Effector memory CD4-positive, alpha-beta T cell (primary cell): ENCODE measurements around the gene GSTM3.
"Not testable (repeated sequence)": the region's sequence is repeated elsewhere in the genome, so short reads cannot be mapped to it uniquely, and the experiment has no call there.

Source experiments
- DNase-seq, 3 donors: peaks; one replicate each; pipeline ENCODE4 v3.0.0-alpha.2; 2020
- H3K27ac ChIP-seq: 2 replicates; pipeline ENCODE4 v1.7.0; 2013; ENCODE audit warnings: mild to moderate bottlenecking, low read length, moderate library complexity; ENCODE audit not compliant: insufficient read depth, poor library complexity, severe bottlenecking
- H3K27me3 ChIP-seq: replicated peaks from 2 replicates; pipeline ENCODE4 v1.7.0; 2013; ENCODE audit warnings: mild to moderate bottlenecking, low read length; ENCODE audit not compliant: insufficient read depth, control insufficient read depth, poor library complexity, severe bottlenecking
- H3K36me3 ChIP-seq: 2 replicates; pipeline ENCODE4 v1.7.0; 2013; ENCODE audit warnings: mild to moderate bottlenecking, low read length, moderate library complexity; ENCODE audit not compliant: control insufficient read depth, insufficient read depth
- H3K4me1 ChIP-seq: 2 replicates; pipeline ENCODE4 v1.7.0; 2013; ENCODE audit warnings: low read length, mild to moderate bottlenecking; ENCODE audit not compliant: control insufficient read depth, insufficient read depth, poor library complexity, severe bottlenecking
- H3K4me3 ChIP-seq: 2 replicates; pipeline ENCODE4 v1.7.0; 2013; ENCODE audit warnings: low read length, low read depth, mild to moderate bottlenecking; ENCODE audit not compliant: insufficient read depth, poor library complexity, severe bottlenecking
- H3K9me3 ChIP-seq: 2 replicates; pipeline ENCODE4 v1.7.0; 2013; ENCODE audit warnings: mild to moderate bottlenecking, low read length, moderate library complexity; ENCODE audit not compliant: control insufficient read depth

The GSTM3 gene

DNA sequence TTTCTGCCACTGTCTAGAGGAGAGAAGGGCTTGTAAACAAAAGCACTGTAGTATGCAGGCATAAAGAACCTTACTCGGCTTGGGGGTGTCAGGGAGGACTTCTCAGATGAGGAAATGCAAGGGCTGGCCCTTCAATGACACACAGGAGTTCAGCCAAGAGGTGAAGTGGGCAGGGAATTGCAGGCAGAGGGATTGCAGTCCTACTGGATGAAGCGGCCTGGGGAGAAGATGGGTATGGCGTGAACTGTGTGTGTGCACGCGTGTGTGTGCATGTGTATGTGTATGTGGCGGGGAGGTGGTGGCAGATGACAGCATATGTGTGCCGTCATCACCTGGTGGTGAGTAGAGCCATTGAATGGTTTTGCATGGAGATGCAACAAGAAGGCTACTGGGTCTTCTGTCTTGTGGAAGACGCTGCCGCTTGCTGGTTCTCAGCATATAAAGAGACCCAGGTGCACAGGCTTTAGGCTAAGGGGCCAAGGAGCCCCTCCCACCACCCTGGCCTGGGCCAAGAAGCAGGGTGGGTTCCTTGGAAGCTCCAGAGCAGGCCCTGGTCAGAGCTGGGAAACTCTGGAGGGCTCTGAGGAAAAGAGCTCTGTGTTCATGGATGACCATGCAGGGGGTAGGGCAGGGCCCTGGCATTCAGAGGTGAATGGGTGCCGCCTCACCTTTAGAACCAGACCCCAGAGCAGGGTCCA is 26.9 kb upstream of the GSTM3 start:
- Histone ChIP-seq H3K27me3 (peaks cover 4% of the 10 kb centered on the region), H3K4me1 (no peaks in the 10 kb centered on the region), H3K4me3 (no peak overlapping the region), H3K36me3 (no peaks in the 10 kb centered on the region), H3K27ac (no peak overlapping the region), H3K9me3 (no peaks in the 10 kb centered on the region)
- DNase-seq = no peak

DNA sequence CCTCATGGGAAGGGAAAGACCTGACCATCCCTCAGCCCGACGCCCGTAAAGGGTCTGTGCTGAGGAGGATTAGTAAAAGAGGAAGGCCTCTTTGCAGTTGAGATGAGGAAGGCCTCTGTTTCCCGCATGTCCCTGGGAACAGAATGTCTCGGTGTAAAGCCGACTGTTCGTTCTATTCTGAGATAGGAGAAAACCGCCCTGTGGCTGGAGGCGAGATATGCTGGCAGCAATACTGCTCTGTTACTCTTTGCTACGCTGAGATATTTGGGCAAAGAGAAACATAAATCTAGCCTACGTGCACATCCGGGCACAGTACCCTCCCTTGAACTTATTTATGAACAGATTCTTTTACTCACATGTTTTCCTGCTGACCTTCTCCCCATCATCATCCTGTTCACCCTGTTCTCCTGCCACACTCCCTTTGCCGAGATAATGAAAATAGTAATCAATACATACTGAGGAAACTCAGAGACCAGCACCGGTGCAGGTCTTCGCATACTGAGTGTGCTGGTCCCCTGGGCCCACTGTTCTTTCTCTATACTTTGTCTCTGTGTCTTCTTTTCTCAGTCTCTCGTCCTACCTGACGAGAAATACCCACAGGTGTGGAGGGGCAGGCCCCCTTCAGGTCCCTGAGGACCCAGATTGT is 26.3 kb upstream of the GSTM3 start:
- DNase-seq, H3K4me3 ChIP-seq, H3K36me3 ChIP-seq, H3K27ac ChIP-seq, H3K4me1 ChIP-seq, H3K27me3 ChIP-seq, H3K9me3 ChIP-seq: not testable (repeated sequence)

DNA sequence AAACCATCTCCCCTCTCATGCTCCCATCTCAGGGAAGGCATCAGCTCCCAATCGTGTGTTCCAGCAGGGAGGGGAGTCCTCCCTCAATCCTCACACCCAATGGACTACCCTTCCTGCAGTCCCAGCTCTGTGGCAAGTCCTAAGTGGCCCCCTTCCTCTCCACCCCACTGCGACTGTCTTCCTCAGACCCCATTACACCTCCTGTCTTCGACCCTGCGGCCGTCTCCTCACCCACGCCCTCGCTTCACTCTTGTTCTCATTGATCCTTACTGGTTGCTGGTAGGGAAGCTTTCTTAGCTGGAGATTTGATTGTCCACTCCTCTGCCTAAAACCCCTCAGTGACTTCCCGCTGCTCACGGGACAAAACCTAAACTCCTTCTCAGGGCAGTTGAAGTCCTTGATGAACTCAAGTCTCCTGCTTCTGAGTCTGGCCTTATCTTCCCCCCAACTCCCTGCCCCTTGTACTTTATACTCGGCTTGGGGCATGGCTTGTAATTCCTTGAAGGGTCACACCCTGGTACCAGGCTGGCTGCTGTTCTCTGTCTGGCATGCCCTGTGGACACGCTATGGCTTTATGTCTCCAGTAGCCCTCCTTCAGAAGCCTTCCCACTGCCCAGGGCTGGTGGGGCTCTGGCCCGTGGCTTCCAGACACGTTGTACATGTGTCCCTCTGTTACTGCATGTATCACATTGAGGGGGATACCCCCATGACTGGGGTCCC is 25.2 kb upstream of the GSTM3 start:
- Histone ChIP-seq H3K27ac (no peak overlapping the region), H3K4me3 (no peak overlapping the region), H3K36me3 (no peaks in the 10 kb centered on the region), H3K9me3 (no peaks in the 10 kb centered on the region), H3K27me3 (peaks cover 4% of the 10 kb centered on the region), H3K4me1 (no peaks in the 10 kb centered on the region)
- no peak for DNase-seq

DNA sequence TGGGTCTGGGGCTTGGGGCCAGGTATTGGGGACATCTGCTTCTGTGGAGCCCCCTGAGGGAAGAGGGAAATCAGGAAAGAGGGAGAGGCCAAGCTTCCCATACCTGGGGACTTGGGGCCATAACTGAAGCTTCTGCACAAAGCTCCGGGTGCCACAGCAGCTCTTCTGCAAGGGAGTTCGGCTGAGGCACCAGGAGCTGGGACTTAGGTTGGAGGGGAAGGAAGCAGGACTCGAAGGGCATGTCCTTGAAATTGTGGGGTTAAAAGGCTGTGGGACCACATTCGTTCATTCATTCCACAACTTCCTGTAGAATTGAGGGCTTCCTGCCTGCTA is 24.6 kb upstream of the GSTM3 start:
- Histone ChIP-seq H3K9me3 (no peaks in the 10 kb centered on the region), H3K27ac (no peak overlapping the region), H3K36me3 (no peaks in the 10 kb centered on the region), H3K4me3 (no peak overlapping the region), H3K27me3 (peaks cover 4% of the 10 kb centered on the region), H3K4me1 (no peaks in the 10 kb centered on the region)
- no peak for DNase-seq

DNA sequence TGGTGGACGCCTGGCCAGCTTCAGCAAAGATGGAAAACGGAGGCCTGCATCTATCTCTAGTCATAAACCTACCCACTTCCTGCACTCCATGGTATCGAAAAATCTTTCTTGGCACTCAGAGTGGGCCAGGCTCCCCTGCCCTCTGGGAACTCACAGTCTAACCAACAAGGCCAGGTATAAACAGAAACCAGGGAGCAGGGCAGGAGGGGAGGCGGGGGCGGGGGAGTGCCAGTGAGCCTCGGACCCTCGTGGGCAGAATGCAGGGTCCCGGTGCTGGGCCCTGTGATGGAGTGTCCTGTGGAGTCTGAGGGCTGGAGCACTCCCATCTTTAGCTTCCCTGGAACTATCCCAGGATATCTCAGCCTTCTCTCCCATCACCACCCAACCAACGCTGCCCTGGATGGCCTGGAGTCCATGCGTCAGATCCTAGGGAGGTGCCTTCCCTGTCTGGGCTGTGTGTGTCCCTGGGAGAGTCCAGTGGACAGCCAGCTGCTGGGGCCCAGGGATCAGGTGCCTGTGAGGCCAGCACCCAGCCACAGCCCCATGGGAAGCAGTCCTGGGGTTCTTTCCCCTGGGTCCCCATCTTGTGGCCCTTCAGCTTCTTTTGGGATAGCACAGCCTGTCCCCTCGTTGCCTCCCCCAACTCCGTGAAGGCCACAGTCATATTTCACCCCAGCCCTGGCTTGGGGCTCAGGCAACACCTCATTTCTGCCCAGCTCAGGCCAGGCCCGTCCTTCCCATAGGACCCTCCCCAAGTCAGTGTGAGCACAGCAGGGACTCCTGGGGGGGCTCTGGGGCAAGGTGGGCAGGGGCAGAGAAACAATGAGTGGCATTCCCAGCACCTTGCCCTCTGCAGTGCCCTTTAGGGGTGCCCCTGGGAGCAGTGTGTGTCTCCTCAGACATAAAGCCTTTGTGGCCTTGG is 24.0 kb upstream of the GSTM3 start:
- Histone ChIP-seq H3K27ac (no peak overlapping the region), H3K27me3 (peaks cover 4% of the 10 kb centered on the region), H3K9me3 (no peaks in the 10 kb centered on the region), H3K4me1 (no peaks in the 10 kb centered on the region), H3K4me3 (no peak overlapping the region), H3K36me3 (no peaks in the 10 kb centered on the region)
- no peak for DNase-seq

DNA sequence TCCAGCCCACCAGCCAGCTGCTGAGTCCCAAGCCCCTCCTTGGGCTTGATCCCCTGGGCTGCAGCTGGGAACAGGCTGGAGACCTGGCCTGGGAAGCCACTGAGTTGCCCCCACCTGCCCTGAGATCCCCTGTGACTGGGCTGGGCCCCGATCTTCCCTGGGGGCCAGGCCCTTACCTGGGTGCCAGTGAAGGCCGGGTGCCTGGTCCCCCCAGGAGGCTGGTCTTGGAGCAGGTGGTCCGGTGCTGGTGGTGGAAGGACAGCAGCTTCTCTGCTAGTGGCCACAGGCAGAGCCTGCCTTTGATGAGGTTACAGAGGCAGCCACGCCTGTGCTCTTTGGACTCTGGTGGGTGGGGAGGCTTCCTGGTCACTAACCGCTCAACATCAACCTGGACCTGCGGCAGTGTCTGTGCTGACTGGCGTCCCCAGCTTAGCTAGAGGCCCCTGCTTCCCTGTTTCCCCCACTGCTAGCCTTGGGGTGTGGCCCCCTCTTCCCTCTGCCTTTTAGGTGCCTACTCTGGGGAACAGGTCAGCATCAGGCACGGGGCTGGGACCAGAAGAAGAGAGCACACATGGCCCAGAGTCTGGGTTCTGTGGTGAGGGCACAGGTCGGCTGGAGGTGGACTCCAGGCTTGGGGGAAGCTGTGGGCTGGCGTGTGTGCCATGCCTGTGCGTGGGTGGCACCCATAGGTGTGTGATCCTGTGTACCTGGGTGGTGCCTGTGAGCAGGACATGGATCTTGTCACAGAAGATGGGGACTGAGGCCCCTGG is 23.0 kb upstream of the GSTM3 start, which contains the start of gene EPS8L3:
Gene EPS8L3, minus strand, starts transcription at position 278 of the 770 bp plus-strand sequence. CDS start 2,174 bp downstream, outside the sequence.
- DNase-seq = no peak
- no peaks in the 10 kb centered on the region for H3K36me3 ChIP-seq
- H3K4me3 ChIP-seq = no peak within 1 kb of the TSS
- no peak within 1 kb of the TSS for H3K27ac ChIP-seq
- no peaks in the 10 kb centered on the region for H3K9me3 ChIP-seq
- H3K27me3 ChIP-seq = peaks cover 4% of the 10 kb centered on the region
- no peaks in the 10 kb centered on the region for H3K4me1 ChIP-seq

DNA sequence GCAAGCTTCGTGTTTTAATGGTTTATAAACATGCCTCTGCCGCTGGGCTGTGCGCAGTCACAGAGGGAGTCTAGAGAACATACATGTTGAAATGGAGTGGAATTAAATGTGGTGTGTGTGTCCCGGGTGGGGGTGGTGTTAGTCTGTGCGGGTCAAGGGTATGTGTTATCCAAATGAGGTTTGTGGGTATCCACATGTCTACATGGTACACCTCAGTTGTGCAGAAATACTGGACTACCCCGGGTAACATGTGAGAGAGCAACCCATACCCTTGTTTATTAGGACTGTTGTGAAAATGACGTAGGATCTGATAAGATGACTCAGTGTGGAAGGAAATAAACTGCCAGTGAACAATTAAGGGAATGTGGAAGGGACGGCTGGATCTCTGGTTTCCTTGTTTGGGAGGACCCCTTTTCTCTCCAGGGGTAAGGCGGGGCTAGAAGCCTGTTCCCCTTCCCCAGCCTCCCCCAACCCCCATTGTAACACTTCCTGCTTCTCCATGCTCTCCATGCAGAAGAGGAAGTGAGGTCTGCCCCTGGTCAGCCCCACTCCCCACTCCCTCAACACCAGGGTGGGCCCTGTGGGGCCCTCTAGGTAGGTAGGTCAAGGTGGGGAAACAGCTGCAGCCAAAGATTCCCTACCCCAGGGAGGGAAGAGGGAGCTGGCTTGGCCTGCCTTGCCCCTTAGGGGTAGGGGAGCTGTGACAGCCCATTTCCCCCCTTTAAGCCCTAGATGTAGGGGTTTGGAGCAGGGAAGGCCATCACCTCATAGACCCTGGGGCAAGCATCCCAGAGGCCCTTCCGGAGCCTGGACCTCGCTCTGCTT is 22.2 kb upstream of the GSTM3 start:
- Histone ChIP-seq H3K27me3 (peaks cover 4% of the 10 kb centered on the region), H3K36me3 (no peaks in the 10 kb centered on the region), H3K4me1 (no peaks in the 10 kb centered on the region), H3K27ac (no peak overlapping the region), H3K9me3 (no peaks in the 10 kb centered on the region), H3K4me3 (no peak overlapping the region)
- DNase-seq = no peak

DNA sequence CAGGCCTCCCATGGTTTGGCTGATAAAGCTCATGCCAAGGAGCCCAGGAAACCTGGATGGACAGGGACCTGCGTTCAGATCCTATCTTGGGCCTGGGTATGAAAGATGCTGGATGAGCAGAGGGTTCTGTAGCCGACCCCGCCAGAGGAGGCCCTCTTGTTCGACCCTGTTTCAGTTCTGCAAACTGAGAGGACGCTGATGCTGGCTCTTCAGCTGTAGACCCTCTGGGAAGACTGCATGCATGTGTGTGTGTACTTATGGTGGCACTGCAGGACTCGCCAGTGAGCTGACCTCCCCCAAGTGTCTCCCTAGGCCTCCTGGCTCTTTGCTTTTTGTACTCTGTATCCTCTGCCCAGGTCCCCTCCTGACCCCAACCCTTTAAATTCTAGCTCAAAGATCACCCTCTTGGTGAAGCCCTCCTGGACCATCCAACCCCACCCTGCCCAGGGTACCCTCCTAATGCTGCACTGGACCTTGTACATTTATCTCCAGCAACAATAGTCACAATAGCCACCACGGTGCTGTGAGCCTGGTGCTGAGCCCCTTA is 21.3 kb upstream of the GSTM3 start:
- peaks cover 4% of the 10 kb centered on the region for H3K27me3 ChIP-seq
- H3K9me3 ChIP-seq = no peaks in the 10 kb centered on the region
- no peak overlapping the region for H3K4me3 ChIP-seq
- DNase-seq = no peak
- H3K36me3 ChIP-seq = no peaks in the 10 kb centered on the region
- no peaks in the 10 kb centered on the region for H3K4me1 ChIP-seq
- H3K27ac ChIP-seq = no peak overlapping the region
